ENCODE measurements around the gene MED1.

- TF ChIP-seq CTCF (IDR thresholded peaks at IDR 0.05; ENCODE audit: low read depth, low read length): no peak
- no peak for TF ChIP-seq EZH2phosphoT487 (IDR thresholded peaks at IDR 0.05; ENCODE audit: low read depth)
Observed at GRCh38 chr17:39405436-39405835, 45.6 kb downstream of the MED1 start.
